A549 treated with AZD9567 at 1 μM for 4 hours (cell line): ENCODE data around the gene RHOC. TPM values are rescaled to one million over a fixed set of nuclear protein-coding genes. Genes with fewer than 3 reads are reported as not detected.

Source experiments
- total RNA-seq: library from RNA; stranded (reverse); fragments of 200-300 nt; extraction: Qiagen RNA extraction; gene quantifications from 5 replicates; pipeline ENCODE4 v1.2.3, GENCODE V29; 2022; ENCODE audit not compliant: insufficient read depth

RHOC gene
- total RNA-seq = 333 to 367 TPM (median 340 TPM) in 5 replicates

GRCh38 chr1:112706505-112707220 lies at the start of gene RHOC:
Gene RHOC, minus strand, starts transcription at chr1:112707127. Its CDS starts 3,328 bp downstream, at chr1:112703799.

GRCh38 chr1:112715264-112716053 lies 8.5 kb upstream of the RHOC start, which contains the start of gene PPM1J:
Gene PPM1J, minus strand, starts transcription at chr1:112715332. Its CDS starts 31 bp downstream, at chr1:112715301.

GRCh38 chr1:112674440-112674985 lies 32.4 kb downstream of the RHOC start, which contains the start of gene MOV10:
Gene MOV10, plus strand, starts transcription at chr1:112674659. Its CDS starts 254 bp downstream, at chr1:112674913.

Other genes with a start within 250 kb of the RHOC start
- 0.12 to 0.24 TPM (median 0.21 TPM) in 4 of 5 replicates, not detected in the other for gene WNT2B, start 198.2 kb downstream of the RHOC start, total RNA-seq
- gene ST7L, start 88.0 kb downstream of the RHOC start, total RNA-seq = 9.8 to 11.8 TPM (median 10.8 TPM) in 5 replicates
- gene CAPZA1, start 87.3 kb downstream of the RHOC start, total RNA-seq = 55.0 to 91.9 TPM (median 61.2 TPM) in 5 replicates
- gene MOV10, start 32.5 kb downstream of the RHOC start, total RNA-seq = 21.0 to 31.8 TPM (median 29.2 TPM) in 5 replicates
- gene PPM1J, start 8.2 kb upstream of the RHOC start, total RNA-seq = 0.94 to 1.4 TPM (median 1.2 TPM) in 4 of 5 replicates, not detected in the other
- 46.6 to 52.0 TPM (median 49.8 TPM) in 5 replicates for gene SLC16A1, start 249.1 kb upstream of the RHOC start, total RNA-seq